ENCODE results near the gene CNTNAP2. TPM values are rescaled to one million over a fixed set of nuclear protein-coding genes. Genes with fewer than 3 reads are reported as not detected.

Gene CNTNAP2
- total and polyA plus RNA-seq, 4 experiments from 2014 or later: 0.19 to 0.50 (median 0.20) TPM; not detected in 1

- DNase-seq: no peak
- Histone ChIP-seq H3K4me1 (ENCODE audit: insufficient read depth, low read length) (no peaks in the 10 kb centered on the region), H3K4me3 (ENCODE audit: low read length in 2 of 2) (no peak overlapping the region), H3K27ac (ENCODE audit: low read depth, low read length) (no peak overlapping the region), H3K36me3 (ENCODE audit: insufficient read depth, low read length) (no peaks in the 10 kb centered on the region), H3K27me3 (ENCODE audit: insufficient read depth, low read length) (no peaks in the 10 kb centered on the region), H3K9me3 (ENCODE audit: control insufficient read depth in 1 of 2, low read length in 2 of 2) (no peaks in the 10 kb centered on the region)
- Mint-ChIP-seq H3K9me3 (peaks cover 0 to 12% (median 0%) of the 10 kb centered on the region in 8 donors), H3K27me3 (peaks cover 0 to 3% of the 10 kb centered on the region in 2 donors), H3K36me3 (no peaks in the 10 kb centered on the region), H3K27ac (no peak overlapping the region), H3K4me3 (no peak overlapping the region), H3K4me1 (no peaks in the 10 kb centered on the region)
- ChIA-PET POLR2A (ENCODE audit: partially characterized antibody) (no interaction called here), CTCF (ENCODE audit: partially characterized antibody) (no interaction called here)
- intact Hi-C loops (cut with micrococcal nuclease): no loop called here
These were observed 1975.3 kb downstream of the CNTNAP2 start for GRCh38 chr7:148091882-148092281.

GRCh38 chr7:148093375-148094166, 1977.0 kb downstream of the CNTNAP2 start:
- H3K27me3 Mint-ChIP-seq: peaks cover 0 to 1% of the 10 kb centered on the region in 2 donors
- Histone ChIP-seq H3K9me3 (ENCODE audit: control insufficient read depth in 1 of 2, low read length in 2 of 2) (no peaks in the 10 kb centered on the region), H3K4me3 (ENCODE audit: low read length in 2 of 2) (no peak overlapping the region), H3K36me3 (ENCODE audit: insufficient read depth, low read length) (no peaks in the 10 kb centered on the region), H3K27me3 (ENCODE audit: insufficient read depth, low read length) (no peaks in the 10 kb centered on the region), H3K4me1 (ENCODE audit: insufficient read depth, low read length) (no peaks in the 10 kb centered on the region), H3K27ac (ENCODE audit: low read depth, low read length) (no peak overlapping the region)
- no peak for DNase-seq
- ChIA-PET CTCF (ENCODE audit: partially characterized antibody) (interaction anchor here (1.8 kb wide), 1 partner anchor 12 kb away, joined by 4 read pairs; no protein-coding TSS in a partner anchor), POLR2A (ENCODE audit: partially characterized antibody) (no interaction called here)
- H3K36me3 Mint-ChIP-seq: no peaks in the 10 kb centered on the region
- no peaks in the 10 kb centered on the region for H3K4me1 Mint-ChIP-seq
- no peak overlapping the region for H3K4me3 Mint-ChIP-seq
- intact Hi-C loops (cut with micrococcal nuclease): no loop called here
- H3K9me3 Mint-ChIP-seq: peaks cover 0 to 4% (median 0%) of the 10 kb centered on the region in 8 donors
- no peak overlapping the region for H3K27ac Mint-ChIP-seq

- H3K9me3 Mint-ChIP-seq: peaks cover 0 to 1% (median 0%) of the 10 kb centered on the region in 8 donors
- intact Hi-C loops (cut with micrococcal nuclease): no loop called here
- Histone ChIP-seq H3K36me3 (ENCODE audit: insufficient read depth, low read length) (no peaks in the 10 kb centered on the region), H3K9me3 (ENCODE audit: control insufficient read depth in 1 of 2, low read length in 2 of 2) (no peaks in the 10 kb centered on the region), H3K4me3 (ENCODE audit: low read length in 2 of 2) (no peak overlapping the region), H3K27ac (ENCODE audit: low read depth, low read length) (no peak overlapping the region), H3K27me3 (ENCODE audit: insufficient read depth, low read length) (no peaks in the 10 kb centered on the region), H3K4me1 (ENCODE audit: insufficient read depth, low read length) (no peaks in the 10 kb centered on the region)
- ChIA-PET POLR2A (ENCODE audit: partially characterized antibody) (no interaction called here), CTCF (ENCODE audit: partially characterized antibody) (no interaction called here)
- no peaks in the 10 kb centered on the region for H3K36me3 Mint-ChIP-seq
- DNase-seq: no peak
- no peaks in the 10 kb centered on the region for H3K4me1 Mint-ChIP-seq
- no peaks in the 10 kb centered on the region for H3K27me3 Mint-ChIP-seq
- H3K4me3 Mint-ChIP-seq: no peak overlapping the region
- H3K27ac Mint-ChIP-seq: no peak overlapping the region
These were observed 1978.5 kb downstream of the CNTNAP2 start for GRCh38 chr7:148095066-148095465.

DNA sequence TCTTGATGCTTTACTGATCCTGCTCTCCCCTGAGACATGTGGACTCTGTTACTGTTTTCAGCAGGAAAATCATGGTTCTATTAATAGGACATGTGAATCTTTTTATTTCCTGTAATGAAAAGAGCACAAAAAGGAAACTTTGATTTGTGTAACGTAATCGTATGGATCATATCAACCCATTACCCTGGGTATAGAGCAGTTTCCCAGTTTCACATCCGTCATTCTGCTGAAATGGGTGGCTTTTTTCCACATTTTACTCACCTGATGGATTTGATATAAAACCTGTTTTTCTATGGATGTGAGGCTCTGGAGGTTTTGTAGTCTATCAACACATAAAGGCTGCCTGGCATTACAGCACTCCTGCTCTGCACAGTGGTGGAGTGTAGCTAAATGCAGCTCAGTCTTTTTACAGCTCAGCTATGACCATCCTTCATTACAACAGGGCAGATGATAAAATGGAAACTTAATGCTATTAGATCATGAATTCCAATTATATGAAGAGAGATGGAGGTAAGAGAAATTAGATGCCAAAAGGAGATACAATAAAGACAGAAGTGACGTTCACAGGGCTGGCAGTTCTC, 1987.6 kb downstream of the CNTNAP2 start:
- Histone ChIP-seq H3K9me3 (ENCODE audit: control insufficient read depth in 1 of 2, low read length in 2 of 2) (no peaks in the 10 kb centered on the region), H3K27ac (ENCODE audit: low read depth, low read length) (no peak overlapping the region), H3K4me3 (ENCODE audit: low read length in 2 of 2) (no peak overlapping the region), H3K27me3 (ENCODE audit: insufficient read depth, low read length) (no peaks in the 10 kb centered on the region), H3K4me1 (ENCODE audit: insufficient read depth, low read length) (no peaks in the 10 kb centered on the region), H3K36me3 (ENCODE audit: insufficient read depth, low read length) (no peaks in the 10 kb centered on the region)
- ChIA-PET CTCF (ENCODE audit: partially characterized antibody) (interaction anchor here (1.6 kb wide), 1 partner anchor 11 kb away, joined by 4 read pairs; no protein-coding TSS in a partner anchor), POLR2A (ENCODE audit: partially characterized antibody) (no interaction called here)
- Mint-ChIP-seq H3K4me3 (no peak overlapping the region), H3K36me3 (no peaks in the 10 kb centered on the region), H3K27ac (no peak overlapping the region), H3K4me1 (no peaks in the 10 kb centered on the region), H3K9me3 (peaks cover 0 to 6% (median under 1%) of the 10 kb centered on the region in 8 donors), H3K27me3 (peaks cover 0 to 3% of the 10 kb centered on the region in 2 donors)
- no peak for DNase-seq
- intact Hi-C loops (cut with micrococcal nuclease): no loop called here

GRCh38 chr7:148104924-148105323, 1988.3 kb downstream of the CNTNAP2 start:
- Histone ChIP-seq H3K27me3 (ENCODE audit: insufficient read depth, low read length) (no peaks in the 10 kb centered on the region), H3K27ac (ENCODE audit: low read depth, low read length) (no peak overlapping the region), H3K4me3 (ENCODE audit: low read length in 2 of 2) (no peak overlapping the region), H3K4me1 (ENCODE audit: insufficient read depth, low read length) (no peaks in the 10 kb centered on the region), H3K9me3 (ENCODE audit: control insufficient read depth in 1 of 2, low read length in 2 of 2) (no peaks in the 10 kb centered on the region), H3K36me3 (ENCODE audit: insufficient read depth, low read length) (no peaks in the 10 kb centered on the region)
- Mint-ChIP-seq H3K9me3 (peaks cover 0 to 6% (median under 1%) of the 10 kb centered on the region in 8 donors), H3K27me3 (peaks cover 0 to 3% of the 10 kb centered on the region in 2 donors), H3K4me1 (no peaks in the 10 kb centered on the region), H3K4me3 (no peak overlapping the region), H3K36me3 (no peaks in the 10 kb centered on the region), H3K27ac (no peak overlapping the region)
- POLR2A ChIA-PET (ENCODE audit: partially characterized antibody): no interaction called here
- intact Hi-C loops (cut with micrococcal nuclease): no loop called here
- CTCF ChIA-PET (ENCODE audit: partially characterized antibody): interaction anchor here (1.6 kb wide), 1 partner anchor 12 kb away, joined by 4 read pairs; no protein-coding TSS in a partner anchor
- DNase-seq: no peak

- Histone ChIP-seq H3K9me3 (ENCODE audit: control insufficient read depth in 1 of 2, low read length in 2 of 2) (no peaks in the 10 kb centered on the region), H3K4me1 (ENCODE audit: insufficient read depth, low read length) (no peaks in the 10 kb centered on the region), H3K27ac (ENCODE audit: low read depth, low read length) (no peak overlapping the region), H3K4me3 (ENCODE audit: low read length in 2 of 2) (no peak overlapping the region), H3K36me3 (ENCODE audit: insufficient read depth, low read length) (no peaks in the 10 kb centered on the region), H3K27me3 (ENCODE audit: insufficient read depth, low read length) (no peaks in the 10 kb centered on the region)
- intact Hi-C loops (cut with micrococcal nuclease): no loop called here
- H3K9me3 Mint-ChIP-seq: peaks cover 0 to 4% (median 0%) of the 10 kb centered on the region in 8 donors
- peaks cover 0 to 3% of the 10 kb centered on the region in 2 donors for H3K27me3 Mint-ChIP-seq
- H3K4me1 Mint-ChIP-seq: no peaks in the 10 kb centered on the region
- ChIA-PET CTCF (ENCODE audit: partially characterized antibody) (interaction anchor here (1.6 kb wide), 1 partner anchor 12 kb away, joined by 4 read pairs; no protein-coding TSS in a partner anchor), POLR2A (ENCODE audit: partially characterized antibody) (no interaction called here)
- no peaks in the 10 kb centered on the region for H3K36me3 Mint-ChIP-seq
- no peak overlapping the region for H3K4me3 Mint-ChIP-seq
- no peak for DNase-seq
- no peak overlapping the region for H3K27ac Mint-ChIP-seq
These were observed 1989.3 kb downstream of the CNTNAP2 start for GRCh38 chr7:148105853-148106252.

DNA sequence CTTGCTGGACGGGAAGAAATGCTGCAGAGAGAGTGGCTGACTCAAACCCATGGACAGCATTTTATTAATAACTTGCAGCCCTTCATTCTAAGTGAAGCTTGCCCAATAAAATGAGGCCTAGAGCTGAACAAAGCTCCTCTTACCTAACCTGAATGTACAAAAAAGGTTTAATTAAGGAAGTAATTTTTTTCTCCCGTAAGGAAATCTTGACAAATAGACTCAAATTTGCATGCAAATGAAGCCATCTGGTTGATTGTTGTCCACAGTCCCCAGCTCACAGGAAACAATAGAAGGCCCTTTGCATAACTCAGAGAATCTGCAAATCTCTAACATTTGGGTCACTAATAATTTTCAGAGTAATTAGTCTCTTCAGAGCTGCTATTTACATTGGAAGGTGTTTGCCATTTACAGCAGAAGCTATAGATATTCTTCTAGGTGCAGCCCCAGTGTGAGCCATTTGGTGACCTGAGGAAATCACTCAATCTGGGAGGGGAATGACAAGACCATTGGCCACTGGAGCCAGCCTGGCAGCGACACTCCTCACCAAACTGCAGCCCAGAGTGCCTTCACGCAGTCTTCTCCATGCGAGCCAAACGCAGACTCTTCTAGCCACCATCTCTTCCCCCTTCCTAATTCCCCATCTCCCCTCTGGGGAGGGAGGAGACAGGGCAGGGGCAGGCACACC, 1991.0 kb downstream of the CNTNAP2 start:
- CTCF ChIA-PET (ENCODE audit: partially characterized antibody): no interaction called here
- POLR2A ChIA-PET (ENCODE audit: partially characterized antibody): no interaction called here
- Histone ChIP-seq H3K36me3 (ENCODE audit: insufficient read depth, low read length) (no peaks in the 10 kb centered on the region), H3K27ac (ENCODE audit: low read depth, low read length) (no peak overlapping the region), H3K4me1 (ENCODE audit: insufficient read depth, low read length) (no peaks in the 10 kb centered on the region), H3K27me3 (ENCODE audit: insufficient read depth, low read length) (no peaks in the 10 kb centered on the region), H3K4me3 (ENCODE audit: low read length in 2 of 2) (no peak overlapping the region), H3K9me3 (ENCODE audit: control insufficient read depth in 1 of 2, low read length in 2 of 2) (no peaks in the 10 kb centered on the region)
- intact Hi-C loops (cut with micrococcal nuclease): no loop called here
- Mint-ChIP-seq H3K4me3 (no peak overlapping the region), H3K9me3 (peaks cover 0 to 4% (median 0%) of the 10 kb centered on the region in 8 donors), H3K27me3 (peaks cover 0 to 3% of the 10 kb centered on the region in 2 donors), H3K4me1 (no peaks in the 10 kb centered on the region), H3K27ac (no peak overlapping the region), H3K36me3 (no peaks in the 10 kb centered on the region)
- no peak for DNase-seq
